ENCODE data around the gene EML4.

The EML4 gene

DNA sequence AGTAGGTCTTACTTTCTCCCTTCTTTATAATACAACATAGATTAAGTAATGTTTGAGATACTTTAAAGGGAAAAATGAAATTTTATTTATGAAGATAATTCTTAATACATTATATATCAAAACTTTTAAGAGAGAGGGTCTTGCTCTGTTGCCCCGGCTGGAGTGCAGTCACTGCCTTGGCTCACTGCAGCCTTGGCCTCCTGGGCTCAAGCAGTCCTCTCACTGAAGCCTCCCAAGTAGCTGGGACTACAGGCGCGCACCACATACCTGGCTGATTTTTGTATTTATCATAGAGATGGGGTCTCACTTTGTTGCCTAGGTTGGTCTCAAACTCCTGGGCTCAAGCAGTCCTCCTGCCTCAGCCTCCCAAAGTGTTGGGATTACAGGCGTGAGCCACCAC, 97.1 kb downstream of the EML4 start:
- Histone ChIP-seq H3K27me3 (ENCODE audit: insufficient read depth, low read length, poor library complexity) (no peaks in the 10 kb centered on the region), H3K36me3 (ENCODE audit: insufficient read depth, low read length) (peaks cover 27% of the 10 kb centered on the region), H3K4me3 (ENCODE audit: low read depth in 1 of 2, low read length in 2 of 2) (no peak overlapping the region), H3K27ac (ENCODE audit: low read length) (no peak overlapping the region), H3K4me1 (ENCODE audit: insufficient read depth, low read length) (no peaks in the 10 kb centered on the region), H3K4me2 (ENCODE audit: insufficient read depth, low read length) (no peak overlapping the region), H3K79me2 (ENCODE audit: insufficient read depth, low read length) (no peaks in the 10 kb centered on the region), H3K9me3 (ENCODE audit: insufficient read depth, low read length, severe bottlenecking) (no peaks in the 10 kb centered on the region), H4K20me1 (ENCODE audit: insufficient read depth, low read length) (no peaks in the 10 kb centered on the region), H2AFZ (ENCODE audit: low read depth, low read length) (no peak overlapping the region), H3K9ac (ENCODE audit: low read depth, low read length) (no peak overlapping the region)
- no peak for DNase-seq
- no peak for TF ChIP-seq CTCF (IDR thresholded peaks at IDR 0.05; ENCODE audit: borderline replicate concordance, extremely low read depth, low read length, poor library complexity, severe bottlenecking)
- no peak for TF ChIP-seq EZH2 (IDR thresholded peaks at IDR 0.05; ENCODE audit: borderline replicate concordance, low read depth, low read length, severe bottlenecking)
- ATAC-seq (ENCODE audit: insufficient read depth, low read depth): no peak

DNA sequence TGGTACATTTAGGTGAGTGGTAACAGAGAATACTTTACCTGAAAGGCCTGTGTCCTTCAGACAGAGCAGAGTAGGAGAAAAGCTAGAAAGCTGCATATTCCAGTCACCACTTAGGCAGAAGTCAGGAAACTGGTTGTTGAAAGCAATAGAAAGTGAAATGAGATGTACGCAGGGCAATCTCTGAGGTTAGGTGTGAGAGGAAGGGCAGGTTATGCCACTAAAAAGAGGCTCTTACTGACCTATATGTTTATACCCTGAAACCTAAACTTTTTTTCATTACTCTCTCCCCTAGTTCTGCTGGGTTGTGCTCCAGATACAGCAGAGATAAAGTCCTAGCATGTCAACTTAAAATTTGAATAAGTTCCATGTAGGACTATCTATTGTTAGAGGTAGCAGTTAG, 98.4 kb downstream of the EML4 start:
- no peak overlapping the region for H2AFZ ChIP-seq (ENCODE audit: low read depth, low read length)
- TF ChIP-seq CTCF (IDR thresholded peaks at IDR 0.05; ENCODE audit: borderline replicate concordance, extremely low read depth, low read length, poor library complexity, severe bottlenecking) (no peak), EZH2 (IDR thresholded peaks at IDR 0.05; ENCODE audit: borderline replicate concordance, low read depth, low read length, severe bottlenecking) (no peak)
- DNase-seq: no peak
- no peak overlapping the region for H3K9ac ChIP-seq (ENCODE audit: low read depth, low read length)
- H3K4me2 ChIP-seq (ENCODE audit: insufficient read depth, low read length): no peak overlapping the region
- H3K27ac ChIP-seq (ENCODE audit: low read length): no peak overlapping the region
- no peak for ATAC-seq (ENCODE audit: insufficient read depth, low read depth)
- H3K36me3 ChIP-seq (ENCODE audit: insufficient read depth, low read length): peaks cover 21% of the 10 kb centered on the region
- no peaks in the 10 kb centered on the region for H4K20me1 ChIP-seq (ENCODE audit: insufficient read depth, low read length)
- no peaks in the 10 kb centered on the region for H3K79me2 ChIP-seq (ENCODE audit: insufficient read depth, low read length)
- H3K9me3 ChIP-seq (ENCODE audit: insufficient read depth, low read length, severe bottlenecking): no peaks in the 10 kb centered on the region
- H3K4me3 ChIP-seq (ENCODE audit: low read depth in 1 of 2, low read length in 2 of 2): no peak overlapping the region
- H3K27me3 ChIP-seq (ENCODE audit: insufficient read depth, low read length, poor library complexity): no peaks in the 10 kb centered on the region
- no peaks in the 10 kb centered on the region for H3K4me1 ChIP-seq (ENCODE audit: insufficient read depth, low read length)

DNA sequence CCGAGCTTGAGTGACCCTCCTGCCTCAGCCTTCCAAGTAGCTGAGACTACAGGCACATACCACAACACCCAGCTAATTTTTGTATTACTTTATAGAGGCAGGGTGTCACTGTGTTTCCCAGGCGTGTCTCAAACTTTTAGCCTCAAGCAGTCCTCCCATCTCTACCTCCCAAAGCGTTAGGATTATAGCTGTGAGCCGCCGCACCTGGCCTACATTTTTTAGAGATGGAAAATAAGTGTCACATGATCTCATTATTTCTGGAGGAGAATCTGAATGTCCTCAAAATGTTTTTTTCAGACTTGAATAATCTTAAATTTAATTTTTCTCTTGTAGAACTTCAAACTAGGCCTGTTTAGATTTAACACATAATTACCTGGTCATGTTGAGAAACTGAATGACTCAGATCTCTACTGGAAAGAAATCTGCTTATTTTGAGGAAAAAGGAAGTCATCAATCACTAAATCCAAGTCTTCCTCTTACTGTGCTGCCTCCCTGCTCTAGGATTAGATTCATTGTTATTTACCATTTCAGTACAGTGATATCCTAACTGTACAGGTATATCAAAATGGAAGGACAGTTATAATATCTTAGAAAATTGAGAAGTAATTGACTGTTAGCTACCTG, 99.5 kb downstream of the EML4 start:
- Histone ChIP-seq H3K4me2 (ENCODE audit: insufficient read depth, low read length) (no peak overlapping the region), H3K36me3 (ENCODE audit: insufficient read depth, low read length) (peaks cover 16% of the 10 kb centered on the region), H3K27ac (ENCODE audit: low read length) (no peak overlapping the region), H3K9me3 (ENCODE audit: insufficient read depth, low read length, severe bottlenecking) (no peaks in the 10 kb centered on the region), H3K27me3 (ENCODE audit: insufficient read depth, low read length, poor library complexity) (no peaks in the 10 kb centered on the region), H3K4me1 (ENCODE audit: insufficient read depth, low read length) (no peaks in the 10 kb centered on the region), H3K4me3 (ENCODE audit: low read depth in 1 of 2, low read length in 2 of 2) (no peak overlapping the region), H3K9ac (ENCODE audit: low read depth, low read length) (no peak overlapping the region), H3K79me2 (ENCODE audit: insufficient read depth, low read length) (no peaks in the 10 kb centered on the region), H2AFZ (ENCODE audit: low read depth, low read length) (no peak overlapping the region), H4K20me1 (ENCODE audit: insufficient read depth, low read length) (no peaks in the 10 kb centered on the region)
- ATAC-seq (ENCODE audit: insufficient read depth, low read depth) (no peak), DNase-seq (no peak)
- TF ChIP-seq EZH2 (IDR thresholded peaks at IDR 0.05; ENCODE audit: borderline replicate concordance, low read depth, low read length, severe bottlenecking): no peak
- no peak for TF ChIP-seq CTCF (IDR thresholded peaks at IDR 0.05; ENCODE audit: borderline replicate concordance, extremely low read depth, low read length, poor library complexity, severe bottlenecking)
